Neutrophil (primary cell): ENCODE measurements around the gene HRH1.
"Not testable (repeated sequence)": the region's sequence is repeated elsewhere in the genome, so short reads cannot be mapped to it uniquely, and the experiment has no call there.

Experiments used
- H3K27ac ChIP-seq: fragments of 200-600 bp; sonication (generic); 2 replicates; pipeline ENCODE4 v1.5.1; 2016; ENCODE audit warnings: mild to moderate bottlenecking, moderate library complexity
- H3K27me3 ChIP-seq: fragments of 200-600 bp; sonication (generic); 2 replicates; pipeline ENCODE4 v1.6.0; 2016; ENCODE audit warnings: mild to moderate bottlenecking
- H3K36me3 ChIP-seq: fragments of 200-600 bp; sonication (generic); 2 replicates; pipeline ENCODE4 v1.5.1; 2017
- H3K4me1 ChIP-seq, 2 experiments: fragments of 200-600 bp in 1 of 2; sonication (generic) in 1 of 2; 1 replicate in 1 of 2; 2 replicates in 1 of 2; pipeline versions ENCODE4 v1.5.1 to v1.6.1; 2013 to 2016; ENCODE audit warnings: low read depth in 1 of 2, low read length in 1 of 2, mild to moderate bottlenecking in 1 of 2, moderate library complexity in 1 of 2; ENCODE audit not compliant: control insufficient read depth in 1 of 2, insufficient read depth in 1 of 2
- H3K4me3 ChIP-seq, 2 experiments: fragments of 200-600 bp in 1 of 2; sonication (generic) in 1 of 2; 1 replicate in 1 of 2; 2 replicates in 1 of 2; pipeline ENCODE4 v1.5.1; 2013 to 2016; ENCODE audit warnings: low read depth in 1 of 2, low read length in 1 of 2, mild to moderate bottlenecking in 1 of 2, moderate library complexity in 1 of 2
- H3K9me3 ChIP-seq: fragments of 200-600 bp; sonication (generic); 2 replicates; pipeline ENCODE4 v1.5.1; 2016
- CTCF ChIP-seq: fragments of 200-600 bp; sonication (generic); IDR thresholded peaks from 2 replicates; pipeline ENCODE4 v1.5.1; 2016; ENCODE audit warnings: antibody characterized with exemption

Gene HRH1

GRCh38 chr3:11247362-11247761 lies 93.1 kb downstream of the HRH1 start:
- Histone ChIP-seq H3K27me3 (no peaks in the 10 kb centered on the region), H3K27ac (no peak overlapping the region), H3K9me3 (no peaks in the 10 kb centered on the region), H3K36me3 (no peaks in the 10 kb centered on the region), H3K4me3 (no peak overlapping the region), H3K4me1 (peaks cover 3 to 5% of the 10 kb centered on the region in 2 experiments)
- no peak for TF ChIP-seq CTCF

GRCh38 chr3:11248596-11248995 lies 94.3 kb downstream of the HRH1 start:
- no peaks in the 10 kb centered on the region for H3K9me3 ChIP-seq
- H3K27me3 ChIP-seq: no peaks in the 10 kb centered on the region
- peaks cover 3 to 5% of the 10 kb centered on the region in 2 experiments for H3K4me1 ChIP-seq
- no peak for TF ChIP-seq CTCF
- H3K4me3 ChIP-seq: no peak overlapping the region
- no peaks in the 10 kb centered on the region for H3K36me3 ChIP-seq
- no peak overlapping the region for H3K27ac ChIP-seq

- H3K4me3 ChIP-seq: no peak overlapping the region
- TF ChIP-seq CTCF: no peak
- no peak overlapping the region for H3K27ac ChIP-seq
- H3K9me3 ChIP-seq: no peaks in the 10 kb centered on the region
- H3K27me3 ChIP-seq: no peaks in the 10 kb centered on the region
- H3K36me3 ChIP-seq: no peaks in the 10 kb centered on the region
- peaks cover 0 to 18% of the 10 kb centered on the region in 2 experiments for H3K4me1 ChIP-seq
Observed at GRCh38 chr3:11250902-11251806, 96.9 kb downstream of the HRH1 start.

- no peak overlapping the region for H3K27ac ChIP-seq
- H3K27me3 ChIP-seq: no peaks in the 10 kb centered on the region
Observed at GRCh38 chr3:11251807-11252176, 97.5 kb downstream of the HRH1 start.

GRCh38 chr3:11254876-11255275 lies 100.6 kb downstream of the HRH1 start:
- no peaks in the 10 kb centered on the region for H3K27me3 ChIP-seq
- H3K36me3 ChIP-seq: no peaks in the 10 kb centered on the region
- no peak overlapping the region for H3K4me3 ChIP-seq
- peaks cover 0 to 12% of the 10 kb centered on the region in 2 experiments for H3K4me1 ChIP-seq
- H3K9me3 ChIP-seq: no peaks in the 10 kb centered on the region
- TF ChIP-seq CTCF: no peak
- peak overlapping the region; percentile 2 for H3K27ac ChIP-seq

More at GRCh38 chr3:11251807-11252176, 97.5 kb downstream of the HRH1 start:
- no peak overlapping the region for H3K4me3 ChIP-seq
- H3K9me3 ChIP-seq: no peaks in the 10 kb centered on the region
- no peaks in the 10 kb centered on the region for H3K36me3 ChIP-seq
- TF ChIP-seq CTCF: no peak
- peaks cover 0 to 18% of the 10 kb centered on the region in 2 experiments for H3K4me1 ChIP-seq

- not testable (repeated sequence) for H3K27ac ChIP-seq, H3K9me3 ChIP-seq, H3K36me3 ChIP-seq, H3K27me3 ChIP-seq, H3K4me3 ChIP-seq
- H3K4me1 ChIP-seq: peaks cover 0 to 12% of the 10 kb centered on the region in 2 experiments
Observed at GRCh38 chr3:11255537-11255936, 101.2 kb downstream of the HRH1 start.
